Measurements from ENCODE around the gene RAB11B.

DNA sequence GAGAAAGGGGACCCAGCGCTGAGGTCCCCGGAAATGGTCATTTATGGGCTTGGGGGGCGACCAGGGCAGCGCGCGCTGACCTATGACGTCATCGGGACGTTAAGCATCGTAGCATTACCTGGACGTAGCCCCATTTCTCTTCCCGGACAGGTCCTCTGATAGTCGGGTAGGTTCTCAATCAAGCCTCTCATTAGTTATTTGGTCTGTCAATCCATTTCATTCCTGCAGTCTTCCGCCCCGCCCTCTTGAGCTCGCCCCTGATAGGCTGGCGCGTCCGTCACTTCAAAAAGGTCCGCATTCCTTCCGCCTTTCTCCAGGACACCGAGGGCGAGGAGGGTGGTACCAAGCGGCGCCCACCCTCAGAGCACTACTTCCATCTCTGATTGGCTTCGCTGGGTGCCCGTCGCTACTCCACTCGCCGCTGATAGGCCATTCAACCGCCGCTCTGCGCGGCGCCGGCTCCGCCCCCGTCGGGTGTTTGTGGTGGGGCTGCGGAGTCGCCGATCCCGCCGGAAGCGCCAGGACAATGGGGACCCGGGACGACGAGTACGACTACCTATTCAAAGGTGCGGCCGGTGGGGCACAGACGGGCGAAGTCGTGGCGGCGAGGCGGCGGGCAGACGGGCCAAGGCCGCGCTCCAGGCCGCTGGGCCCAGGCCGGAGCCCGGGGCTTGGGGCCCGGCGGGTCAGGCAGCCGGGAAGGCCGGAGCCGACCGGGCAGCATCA lies at the start of gene RAB11B:
- TF ChIP-seq FOXM1 (IDR thresholded peaks at IDR 0.05; ENCODE audit: borderline replicate concordance) (no peak), SP1 (IDR thresholded peaks at IDR 0.05) (peak; percentile 82), SUZ12 (IDR thresholded peaks at IDR 0.05) (no peak), BHLHE40 (IDR thresholded peaks at IDR 0.05; ENCODE audit: borderline replicate concordance) (no peak), ARNT (IDR thresholded peaks at IDR 0.05) (no peak), FOXK2 (IDR thresholded peaks at IDR 0.05) (no peak)
- TF ChIP-seq, protein P1, sequence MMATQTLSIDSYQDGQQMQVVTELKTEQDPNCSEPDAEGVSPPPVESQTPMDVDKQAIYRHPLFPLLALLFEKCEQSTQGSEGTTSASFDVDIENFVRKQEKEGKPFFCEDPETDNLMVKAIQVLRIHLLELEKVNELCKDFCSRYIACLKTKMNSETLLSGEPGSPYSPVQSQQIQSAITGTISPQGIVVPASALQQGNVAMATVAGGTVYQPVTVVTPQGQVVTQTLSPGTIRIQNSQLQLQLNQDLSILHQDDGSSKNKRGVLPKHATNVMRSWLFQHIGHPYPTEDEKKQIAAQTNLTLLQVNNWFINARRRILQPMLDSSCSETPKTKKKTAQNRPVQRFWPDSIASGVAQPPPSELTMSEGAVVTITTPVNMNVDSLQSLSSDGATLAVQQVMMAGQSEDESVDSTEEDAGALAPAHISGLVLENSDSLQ (IDR thresholded peaks at IDR 0.05), result peak; percentile 100
